ENCODE results near the gene OSBPL6. TPM values are rescaled to one million over a fixed set of nuclear protein-coding genes. Genes with fewer than 3 reads are reported as not detected.

OSBPL6 gene
- total and polyA plus RNA-seq, 7 donors: 0.23 to 3.2 (median 1.5) TPM

DNA sequence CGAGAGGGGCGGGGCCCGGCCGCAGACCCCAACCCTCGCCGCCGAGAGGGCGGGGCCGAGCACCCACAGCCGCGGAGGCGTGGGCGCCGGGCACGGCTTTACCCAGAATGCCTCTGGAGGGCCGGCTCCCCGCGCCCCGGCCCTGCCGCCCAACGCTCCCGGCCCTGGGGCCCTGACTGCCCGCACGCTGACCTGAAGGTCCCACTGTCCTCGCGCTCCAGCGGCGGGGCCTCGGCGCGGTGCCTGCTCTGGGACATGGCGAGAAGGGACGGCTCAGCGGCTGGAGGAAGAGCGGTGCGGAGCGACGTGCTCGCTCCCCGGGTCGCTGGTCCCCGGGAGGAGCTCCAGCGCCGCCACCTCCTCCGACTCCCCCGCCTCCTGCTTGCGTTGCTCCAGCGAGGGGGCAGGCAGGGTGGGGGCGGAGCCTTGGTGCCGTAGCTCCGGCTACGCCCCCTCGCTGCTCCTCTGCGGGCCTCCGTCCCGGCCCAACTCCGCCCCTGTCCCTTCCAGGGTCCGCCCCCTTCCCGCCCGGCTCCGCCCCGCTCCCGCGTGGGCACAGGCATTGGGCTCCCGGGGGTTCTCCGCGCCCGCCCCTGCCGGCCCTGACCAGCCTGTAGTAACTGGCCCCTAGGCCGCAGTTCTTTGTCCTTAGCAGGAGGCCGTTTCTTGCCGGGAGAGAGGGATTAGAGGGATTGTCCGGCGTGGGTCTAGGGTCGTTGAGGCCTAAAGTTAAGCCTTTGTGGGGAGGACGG is 256.6 kb downstream of the OSBPL6 start, which contains the start of the genes PJVK and PRKRA:
TSS of gene PJVK (plus strand) at position 605 of the 752 bp plus-strand sequence. CDS start 2,032 bp downstream, outside the sequence.
TSS of gene PRKRA (minus strand) at position 402 of the 752 bp plus-strand sequence. CDS start at position 257, 145 bp downstream.
- peak; percentile 99 for DNase-seq
- TF ChIP-seq, protein P1, sequence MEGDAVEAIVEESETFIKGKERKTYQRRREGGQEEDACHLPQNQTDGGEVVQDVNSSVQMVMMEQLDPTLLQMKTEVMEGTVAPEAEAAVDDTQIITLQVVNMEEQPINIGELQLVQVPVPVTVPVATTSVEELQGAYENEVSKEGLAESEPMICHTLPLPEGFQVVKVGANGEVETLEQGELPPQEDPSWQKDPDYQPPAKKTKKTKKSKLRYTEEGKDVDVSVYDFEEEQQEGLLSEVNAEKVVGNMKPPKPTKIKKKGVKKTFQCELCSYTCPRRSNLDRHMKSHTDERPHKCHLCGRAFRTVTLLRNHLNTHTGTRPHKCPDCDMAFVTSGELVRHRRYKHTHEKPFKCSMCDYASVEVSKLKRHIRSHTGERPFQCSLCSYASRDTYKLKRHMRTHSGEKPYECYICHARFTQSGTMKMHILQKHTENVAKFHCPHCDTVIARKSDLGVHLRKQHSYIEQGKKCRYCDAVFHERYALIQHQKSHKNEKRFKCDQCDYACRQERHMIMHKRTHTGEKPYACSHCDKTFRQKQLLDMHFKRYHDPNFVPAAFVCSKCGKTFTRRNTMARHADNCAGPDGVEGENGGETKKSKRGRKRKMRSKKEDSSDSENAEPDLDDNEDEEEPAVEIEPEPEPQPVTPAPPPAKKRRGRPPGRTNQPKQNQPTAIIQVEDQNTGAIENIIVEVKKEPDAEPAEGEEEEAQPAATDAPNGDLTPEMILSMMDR (IDR thresholded peaks at IDR 0.05): no peak
- TF ChIP-seq POLR2A (IDR thresholded peaks at IDR 0.05) (peak; percentile 81 to 87), POLR2AphosphoS5 (IDR thresholded peaks at IDR 0.05) (peak; percentile 96 to 98 (median 98)), EP300 (IDR thresholded peaks at IDR 0.05) (peak in 2 of 4 donors; percentile 29 to 36)
- intact Hi-C loops (cut with DNase I): loop anchor here (1.0 to 2.0 kb wide), 2 partner anchors 27 to 72 kb away; partner anchors contain the start of gene FKBP7
- no peaks in the 10 kb centered on the region for H3K9me3 ChIP-seq
- H3K27ac ChIP-seq: peak within 1 kb of the TSS; percentile 97 to 98 (median 98)
- no peaks in the 10 kb centered on the region for H3K27me3 ChIP-seq
- H3K4me3 ChIP-seq: peak within 1 kb of the TSS; percentile 88 to 94 (median 93)
- peaks cover 0 to 27% (median 5%) of the 10 kb centered on the region in 4 donors for H3K36me3 ChIP-seq
- peaks cover 0 to 39% (median 33%) of the 10 kb centered on the region in 4 donors for H3K4me1 ChIP-seq
- WGBS, 2 donors: 1% methylated on average over 76 of the region's 76 CpGs

DNA sequence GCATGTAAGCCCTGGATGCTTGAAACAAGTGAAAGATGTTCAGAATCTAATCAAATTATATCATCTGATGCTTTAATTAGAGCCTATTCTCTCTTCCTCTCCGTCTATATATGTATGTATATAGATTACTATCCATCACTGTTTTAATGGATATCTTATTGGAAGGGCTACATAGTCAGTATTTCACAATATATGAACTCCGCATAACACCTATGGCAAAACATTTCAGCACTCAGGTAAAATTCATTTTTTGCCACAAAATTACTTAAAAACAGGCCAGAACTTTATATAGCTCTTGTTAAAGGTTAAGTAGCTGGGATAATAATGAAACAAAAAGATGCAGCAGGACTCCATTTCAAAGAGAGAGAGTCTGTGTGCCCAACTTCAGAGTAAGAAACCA is 258.0 kb downstream of the OSBPL6 start:
- no peak for TF ChIP-seq POLR2A (IDR thresholded peaks at IDR 0.05)
- TF ChIP-seq EP300 (IDR thresholded peaks at IDR 0.05): no peak
- TF ChIP-seq POLR2AphosphoS5 (IDR thresholded peaks at IDR 0.05): no peak
- TF ChIP-seq, protein P1 (IDR thresholded peaks at IDR 0.05): no peak
- Histone ChIP-seq H3K4me1 (peaks cover 0 to 39% (median 33%) of the 10 kb centered on the region in 4 donors), H3K27ac (peak overlapping the region; percentile 97 to 98 (median 98)), H3K9me3 (no peaks in the 10 kb centered on the region), H3K27me3 (no peaks in the 10 kb centered on the region), H3K4me3 (peak overlapping the region in 2 of 4 donors; percentile 88 to 93), H3K36me3 (peaks cover 0 to 16% (median 2%) of the 10 kb centered on the region in 4 donors)
- no peak for DNase-seq
- WGBS, 2 donors: 95 to 97% methylated on average over 2 of the region's 2 CpGs
- intact Hi-C loops (cut with DNase I): no loop called here

Other genes starting within 250 kb of the OSBPL6 start
- gene PDE11A, start 121.7 kb upstream of the OSBPL6 start, total RNA-seq: 10 to 100 TPM in 1 of 4 donors, 1 to 10 TPM in 3; 2.6 to 16.8 (median 5.0) TPM
- under 1 TPM in 1 of 3 donors, not detected in 2; 0.57 TPM for gene PDE11A, start 121.7 kb upstream of the OSBPL6 start, polyA plus RNA-seq
- 10 to 100 TPM; 11.0 to 16.3 (median 14.0) TPM for gene RBM45, start 82.1 kb upstream of the OSBPL6 start, total RNA-seq
- 10 to 100 TPM in 2 of 3 donors, 1 to 10 TPM in 1; 7.2 to 18.5 (median 10.7) TPM for gene RBM45, start 82.1 kb upstream of the OSBPL6 start, polyA plus RNA-seq

Measured in sigmoid colon (tissue), 7 donors.